Stomach (tissue), 4 donors: ENCODE results near the gene ATP8B2.

Experiments
- POLR2A ChIP-seq, 4 donors: fragments of 450-650 bp; IDR thresholded peaks; one replicate each; pipeline ENCODE4 v1.6.1; 2016; ENCODE audit warnings: antibody characterized with exemption in 4 of 4, control low read depth in 2 of 4, mild to moderate bottlenecking in 1 of 4, moderate library complexity in 1 of 4
- POLR2AphosphoS5 ChIP-seq, 3 donors: sonication (generic); formaldehyde crosslinking; IDR thresholded peaks; one replicate each; pipeline ENCODE4 v1.6.1; 2016; ENCODE audit warnings: antibody characterized with exemption in 3 of 3

GRCh38 chr1:154347961-154348360 lies 22.6 kb downstream of the ATP8B2 start:
- TF ChIP-seq POLR2AphosphoS5 (IDR thresholded peaks at IDR 0.05), result no peak
- no peak for TF ChIP-seq POLR2A (IDR thresholded peaks at IDR 0.05)
